EH (cell line): ENCODE measurements around the gene BMP8A.
A peak's percentile ranks its signal among the peaks of the same experiment; 100 is the strongest.

ENCODE experiments used
- DNase-seq: peaks from one replicate; pipeline ENCODE4 v3.0.0-alpha.2; 2015; ENCODE audit warnings: low read depth

The BMP8A gene

GRCh38 chr1:39571178-39571483 lies 79.7 kb downstream of the BMP8A start:
- DNase-seq, result no peak

- DNase-seq, result no peak
Observed at GRCh38 chr1:39572379-39573096, 81.1 kb downstream of the BMP8A start.

GRCh38 chr1:39573097-39573465 lies 81.6 kb downstream of the BMP8A start:
- DNase-seq, result no peak

- peak; percentile 79 for DNase-seq
Observed at GRCh38 chr1:39573736-39574624, 82.5 kb downstream of the BMP8A start.

- peak; percentile 44 for DNase-seq
Observed at GRCh38 chr1:39574646-39575045, 83.2 kb downstream of the BMP8A start.
